HepG2 (cell line): ENCODE data around the gene LMAN2. TPM values are rescaled to one million over a fixed set of nuclear protein-coding genes. Genes with fewer than 3 reads are reported as not detected.

Source experiments
- FIP1L1 ChIP-seq: fragments of 200-400 bp; formaldehyde crosslinking; IDR thresholded peaks from 2 replicates; pipeline ENCODE4 v1.6.1; 2018; ENCODE audit warnings: low read depth, mild to moderate bottlenecking, low read length, moderate library complexity, borderline replicate concordance; ENCODE audit not compliant: insufficient read depth
- HOXA3 ChIP-seq: sonication (generic); formaldehyde crosslinking; IDR thresholded peaks from 2 replicates; pipeline ENCODE4 v1.5.0; 2020; ENCODE audit warnings: missing genetic modification reagents
- IRF2 ChIP-seq: IDR thresholded peaks from 2 replicates; pipeline ENCODE4 v1.6.1; 2018; ENCODE audit warnings: missing genetic modification reagents, missing compliant biosample characterization
- RFX5 ChIP-seq: IDR thresholded peaks from 2 replicates; pipeline ENCODE4 v1.6.1; 2011; ENCODE audit warnings: low read depth, low read length, improper control_type of control experiment
- SOX13 ChIP-seq, 3 experiments: fragments of 450-650 bp in 1 of 3; sonication (generic) in 1 of 3; formaldehyde crosslinking in 1 of 3; IDR thresholded peaks in 2 of 3; conservative IDR thresholded peaks in 1 of 3; 2 replicates each; pipeline versions ENCODE4 v1.5.0 to v1.6.1; 2016 to 2020; ENCODE audit warnings: antibody characterized with exemption in 1 of 3, mild to moderate bottlenecking in 1 of 3, missing compliant biosample characterization in 1 of 3, missing genetic modification reagents in 1 of 3, moderate library complexity in 1 of 3
- STAT5B ChIP-seq: sonication (generic); formaldehyde crosslinking; IDR thresholded peaks from 2 replicates; pipeline ENCODE4 v1.4.0; 2020; ENCODE audit warnings: missing genetic modification reagents
- ZBTB21 ChIP-seq: sonication (generic); formaldehyde crosslinking; IDR thresholded peaks from 2 replicates; pipeline ENCODE4 v1.4.0; 2020; ENCODE audit warnings: missing genetic modification reagents
- ZNF101 ChIP-seq: sonication (generic); formaldehyde crosslinking; IDR thresholded peaks from 2 replicates; pipeline ENCODE4 v1.4.0; 2020; ENCODE audit warnings: mild to moderate bottlenecking, low read depth, missing genetic modification reagents, borderline replicate concordance
- ZNF138 ChIP-seq: sonication (generic); formaldehyde crosslinking; IDR thresholded peaks from 2 replicates; pipeline ENCODE4 v1.5.0; 2020; ENCODE audit warnings: mild to moderate bottlenecking, low read depth, missing genetic modification reagents
- ZNF792 ChIP-seq: IDR thresholded peaks from 2 replicates; pipeline ENCODE4 v1.6.1; 2016
- ZNF816 ChIP-seq: sonication (generic); formaldehyde crosslinking; IDR thresholded peaks from 2 replicates; pipeline ENCODE4 v1.8.0; 2022; ENCODE audit warnings: missing genetic modification reagents, mild to moderate bottlenecking, borderline replicate concordance
- ZNF839 ChIP-seq: sonication (generic); formaldehyde crosslinking; IDR thresholded peaks from 2 replicates; pipeline ENCODE4 v1.4.0; 2020; ENCODE audit warnings: missing genetic modification reagents, mild to moderate bottlenecking, borderline replicate concordance
- polyA plus RNA-seq, 8 experiments: library from polyadenylated mRNA; depleted of rRNA in 3 of 8; stranded (reverse) in 7 of 8; unstranded in 1 of 8; fragments of >200 nt; fragmentation: Illumina TruSeq in 4 of 8; extraction: Trizol in 4 of 8; gene quantifications; 2 replicates each; pipeline versions ENCODE4 v1.2.1 to v1.2.3, GENCODE V29; 2011 to 2016; ENCODE audit warnings: low read depth in 4 of 8, missing spikeins in 1 of 8, mixed read lengths in 1 of 8; ENCODE audit not compliant: insufficient read depth in 1 of 8
- total RNA-seq, 5 experiments: library from RNA; depleted of rRNA; stranded (reverse); fragments of >200 nt; fragmentation: Illumina TruSeq; extraction: Trizol; gene quantifications; 2 replicates each; pipeline ENCODE4 v1.2.3, GENCODE V29; 2016; ENCODE audit warnings: low read depth in 1 of 5
- TF ChIP-seq, protein P1 (sequence below): sonication (generic); formaldehyde crosslinking; IDR thresholded peaks from 2 replicates; pipeline ENCODE4 v1.4.0; 2020; ENCODE audit warnings: missing genetic modification reagents, mild to moderate bottlenecking, borderline replicate concordance
- TF ChIP-seq, protein P2 (sequence below): sonication (generic); formaldehyde crosslinking; conservative IDR thresholded peaks from 2 replicates; pipeline ENCODE4 v1.4.0; 2020; ENCODE audit warnings: missing genetic modification reagents
- TF ChIP-seq, protein P3 (sequence below): sonication (generic); formaldehyde crosslinking; IDR thresholded peaks from 2 replicates; pipeline ENCODE4 v1.5.1; 2020; ENCODE audit warnings: mild to moderate bottlenecking, missing genetic modification reagents, borderline replicate concordance
- TF ChIP-seq, protein P4 (sequence below): sonication (generic); IDR thresholded peaks from 2 replicates; pipeline ENCODE4 v1.6.1; 2016; ENCODE audit warnings: low read depth, borderline replicate concordance

Gene LMAN2
- total and polyA plus RNA-seq, 2 of the 13 experiments (the other 11 are each of a cell fraction or from before 2014, with no cell fraction given) = 191 to 197 TPM

DNA sequence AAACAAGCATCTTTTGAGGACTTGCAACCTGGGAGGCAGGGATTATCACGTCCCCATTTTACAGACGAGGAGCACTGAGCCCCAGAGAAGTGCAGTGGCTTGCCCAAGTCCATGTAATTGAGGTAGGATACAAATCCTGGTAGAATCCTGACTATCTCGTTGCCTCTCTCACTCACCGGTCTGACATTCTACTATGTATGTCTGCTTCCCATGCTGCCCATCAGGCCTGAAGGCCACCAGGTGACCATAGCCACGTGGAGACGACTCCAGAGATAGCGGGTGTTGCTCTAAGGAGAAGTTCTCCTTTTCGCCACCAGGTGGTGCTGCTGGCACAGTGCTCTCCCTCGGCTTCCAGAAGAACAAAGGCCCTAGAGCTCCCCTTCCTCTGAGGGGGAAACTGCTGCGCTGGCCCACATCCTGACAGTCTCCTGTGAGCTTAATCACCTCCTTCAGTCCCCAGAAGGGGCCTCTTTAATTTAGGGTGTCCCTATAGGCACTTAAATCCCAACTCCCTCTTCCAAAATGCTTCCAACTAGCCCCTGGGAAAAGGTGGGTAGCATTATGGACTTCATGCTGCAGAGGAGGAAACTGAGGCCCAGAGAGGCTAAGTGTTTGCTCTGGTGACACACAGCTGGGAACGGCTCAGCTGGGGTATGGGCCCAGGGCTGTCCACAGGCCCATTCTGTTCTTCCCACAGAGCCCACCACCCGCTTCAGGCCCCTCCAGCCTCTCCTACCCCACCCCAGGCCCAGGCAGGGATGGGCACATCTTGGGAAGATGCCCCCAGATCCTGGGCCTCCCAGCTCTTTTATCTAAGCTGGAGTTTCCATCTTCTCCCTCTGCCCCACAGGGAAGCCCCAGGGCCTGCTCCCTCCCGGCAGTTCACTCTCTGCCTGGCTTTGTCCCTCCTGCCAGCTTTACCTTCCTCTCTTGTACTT, 39.2 kb upstream of the LMAN2 start (continued):
- TF ChIP-seq ZNF101 (CRISPR knock-in tag) (no peak), ZNF839 (no peak), FIP1L1 (no peak), STAT5B (CRISPR knock-in tag) (no peak), HOXA3 (CRISPR knock-in tag) (peak; percentile 25; the same call in 1 of the 2 replicates), ZNF816 (CRISPR knock-in tag) (no peak), RFX5 (no peak), IRF2 (CRISPR knock-in tag) (0 out of 2 replicates have a peak, but pooled peaks have one; percentile 59), ZNF792 (CRISPR knock-in tag) (peak; percentile 83; the same call in 1 of the 2 replicates), ZBTB21 (no peak), SOX13 (IDR thresholded peaks at IDR 0.05) (no peak), SOX13 (CRISPR knock-in tag; conservative IDR thresholded peaks at IDR 0.05 in 1 of 2, IDR thresholded peaks at IDR 0.05 in 1 of 2) (peak in 1 of 2 experiments; percentile 26; a peak in 1 of 4 replicates), ZNF138 (CRISPR knock-in tag) (no peak)
- TF ChIP-seq, protein P1, sequence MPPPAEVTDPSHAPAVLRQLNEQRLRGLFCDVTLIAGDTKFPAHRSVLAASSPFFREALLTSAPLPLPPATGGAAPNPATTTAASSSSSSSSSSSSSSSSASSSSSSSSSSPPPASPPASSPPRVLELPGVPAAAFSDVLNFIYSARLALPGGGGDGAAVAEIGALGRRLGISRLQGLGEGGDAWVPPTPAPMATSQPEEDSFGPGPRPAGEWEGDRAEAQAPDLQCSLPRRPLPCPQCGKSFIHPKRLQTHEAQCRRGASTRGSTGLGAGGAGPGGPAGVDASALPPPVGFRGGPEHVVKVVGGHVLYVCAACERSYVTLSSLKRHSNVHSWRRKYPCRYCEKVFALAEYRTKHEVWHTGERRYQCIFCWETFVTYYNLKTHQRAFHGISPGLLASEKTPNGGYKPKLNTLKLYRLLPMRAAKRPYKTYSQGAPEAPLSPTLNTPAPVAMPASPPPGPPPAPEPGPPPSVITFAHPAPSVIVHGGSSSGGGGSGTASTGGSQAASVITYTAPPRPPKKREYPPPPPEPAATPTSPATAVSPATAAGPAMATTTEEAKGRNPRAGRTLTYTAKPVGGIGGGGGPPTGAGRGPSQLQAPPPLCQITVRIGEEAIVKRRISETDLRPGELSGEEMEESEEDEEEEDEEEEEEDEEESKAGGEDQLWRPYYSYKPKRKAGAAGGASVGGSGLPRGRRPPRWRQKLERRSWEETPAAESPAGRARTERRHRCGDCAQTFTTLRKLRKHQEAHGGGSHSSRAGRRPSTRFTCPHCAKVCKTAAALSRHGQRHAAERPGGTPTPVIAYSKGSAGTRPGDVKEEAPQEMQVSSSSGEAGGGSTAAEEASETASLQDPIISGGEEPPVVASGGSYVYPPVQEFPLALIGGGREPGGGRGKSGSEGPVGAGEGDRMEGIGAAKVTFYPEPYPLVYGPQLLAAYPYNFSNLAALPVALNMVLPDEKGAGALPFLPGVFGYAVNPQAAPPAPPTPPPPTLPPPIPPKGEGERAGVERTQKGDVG = no peak
- TF ChIP-seq, protein P2, sequence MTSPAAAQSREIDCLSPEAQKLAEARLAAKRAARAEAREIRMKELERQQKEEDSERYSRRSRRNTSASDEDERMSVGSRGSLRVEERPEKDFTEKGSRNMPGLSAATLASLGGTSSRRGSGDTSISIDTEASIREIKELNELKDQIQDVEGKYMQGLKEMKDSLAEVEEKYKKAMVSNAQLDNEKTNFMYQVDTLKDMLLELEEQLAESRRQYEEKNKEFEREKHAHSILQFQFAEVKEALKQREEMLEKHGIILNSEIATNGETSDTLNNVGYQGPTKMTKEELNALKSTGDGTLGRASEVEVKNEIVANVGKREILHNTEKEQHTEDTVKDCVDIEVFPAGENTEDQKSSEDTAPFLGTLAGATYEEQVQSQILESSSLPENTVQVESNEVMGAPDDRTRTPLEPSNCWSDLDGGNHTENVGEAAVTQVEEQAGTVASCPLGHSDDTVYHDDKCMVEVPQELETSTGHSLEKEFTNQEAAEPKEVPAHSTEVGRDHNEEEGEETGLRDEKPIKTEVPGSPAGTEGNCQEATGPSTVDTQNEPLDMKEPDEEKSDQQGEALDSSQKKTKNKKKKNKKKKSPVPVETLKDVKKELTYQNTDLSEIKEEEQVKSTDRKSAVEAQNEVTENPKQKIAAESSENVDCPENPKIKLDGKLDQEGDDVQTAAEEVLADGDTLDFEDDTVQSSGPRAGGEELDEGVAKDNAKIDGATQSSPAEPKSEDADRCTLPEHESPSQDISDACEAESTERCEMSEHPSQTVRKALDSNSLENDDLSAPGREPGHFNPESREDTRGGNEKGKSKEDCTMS = no peak
- TF ChIP-seq, protein P3, sequence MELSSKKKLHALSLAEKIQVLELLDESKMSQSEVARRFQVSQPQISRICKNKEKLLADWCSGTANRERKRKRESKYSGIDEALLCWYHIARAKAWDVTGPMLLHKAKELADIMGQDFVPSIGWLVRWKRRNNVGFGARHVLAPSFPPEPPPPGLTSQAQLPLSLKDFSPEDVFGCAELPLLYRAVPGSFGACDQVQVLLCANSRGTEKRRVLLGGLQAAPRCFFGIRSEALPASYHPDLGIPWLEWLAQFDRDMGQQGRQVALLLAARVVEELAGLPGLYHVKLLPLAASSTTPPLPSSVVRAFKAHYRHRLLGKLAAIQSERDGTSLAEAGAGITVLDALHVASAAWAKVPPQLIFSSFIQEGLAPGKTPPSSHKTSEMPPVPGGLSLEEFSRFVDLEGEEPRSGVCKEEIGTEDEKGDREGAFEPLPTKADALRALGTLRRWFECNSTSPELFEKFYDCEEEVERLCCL (CRISPR knock-in tag) = no peak
- TF ChIP-seq, protein P4, sequence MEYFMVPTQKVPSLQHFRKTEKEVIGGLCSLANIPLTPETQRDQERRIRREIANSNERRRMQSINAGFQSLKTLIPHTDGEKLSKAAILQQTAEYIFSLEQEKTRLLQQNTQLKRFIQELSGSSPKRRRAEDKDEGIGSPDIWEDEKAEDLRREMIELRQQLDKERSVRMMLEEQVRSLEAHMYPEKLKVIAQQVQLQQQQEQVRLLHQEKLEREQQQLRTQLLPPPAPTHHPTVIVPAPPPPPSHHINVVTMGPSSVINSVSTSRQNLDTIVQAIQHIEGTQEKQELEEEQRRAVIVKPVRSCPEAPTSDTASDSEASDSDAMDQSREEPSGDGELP = peak; percentile 42; the same call in 1 of the 2 replicates
